Muscle of back (tissue), 11 donors: ENCODE data around the gene DUOXA1. TPM values are rescaled to one million over a fixed set of nuclear protein-coding genes. Genes with fewer than 3 reads are reported as not detected.

Experiments
- DNase-seq, 3 donors: peaks; one replicate each; pipeline versions ENCODE4 v3.0.0 to v3.0.0-alpha.2; 2013
- polyA plus RNA-seq, 10 donors: library from polyadenylated mRNA; unstranded; fragments of 120-200 nt; gene quantifications; one replicate each; pipeline ENCODE4 v1.2.1, GENCODE V29; 2013; ENCODE audit not compliant: insufficient read length in 10 of 10

DUOXA1 gene
- polyA plus RNA-seq, 10 donors, result 0.12 to 3.5 (median 1.6) TPM; not detected in 6

- DNase-seq, result no peak
Measured at GRCh38 chr15:45133561-45133920, 3.9 kb upstream of the DUOXA1 start.

GRCh38 chr15:45132844-45133560 lies 3.3 kb upstream of the DUOXA1 start:
- no peak for DNase-seq

GRCh38 chr15:45131510-45131909 lies 1.8 kb upstream of the DUOXA1 start:
- no peak for DNase-seq

- DNase-seq, result no peak
Measured at GRCh38 chr15:45130291-45131000, 767 bp upstream of the DUOXA1 start.

- no peak for DNase-seq
Measured at GRCh38 chr15:45128971-45129639, 574 bp downstream of the DUOXA1 start.

- no peak for DNase-seq
Measured at GRCh38 chr15:45126535-45127158, 3.0 kb downstream of the DUOXA1 start.

- no peak for DNase-seq
Measured at GRCh38 chr15:45123397-45123796, 6.3 kb downstream of the DUOXA1 start.

- no peak for DNase-seq
Measured at GRCh38 chr15:45122719-45123118, 7.0 kb downstream of the DUOXA1 start.

- DNase-seq, result peak in 1 of 3 donors; percentile 71
Measured at GRCh38 chr15:45121706-45122417, 7.8 kb downstream of the DUOXA1 start.

- DNase-seq, result no peak
Measured at GRCh38 chr15:45121020-45121419, 8.7 kb downstream of the DUOXA1 start.

- no peak for DNase-seq
Measured at GRCh38 chr15:45120081-45120972, 9.4 kb downstream of the DUOXA1 start.

GRCh38 chr15:45118996-45119395 lies 10.7 kb downstream of the DUOXA1 start:
- no peak for DNase-seq

- peak; percentile 85 to 93 (median 90) for DNase-seq
Measured at GRCh38 chr15:45118131-45118588, 11.5 kb downstream of the DUOXA1 start.

GRCh38 chr15:45117308-45118130 lies 12.2 kb downstream of the DUOXA1 start:
- no peak for DNase-seq

- peak in 1 of 3 donors; percentile 28 for DNase-seq
Measured at GRCh38 chr15:45116482-45117307, 13.0 kb downstream of the DUOXA1 start.

GRCh38 chr15:45116006-45116481 lies 13.6 kb downstream of the DUOXA1 start:
- DNase-seq, result no peak

- no peak for DNase-seq
Measured at GRCh38 chr15:45115312-45115820, 14.3 kb downstream of the DUOXA1 start.

GRCh38 chr15:45114751-45115085 lies 15.0 kb downstream of the DUOXA1 start:
- DNase-seq, result no peak
